Renal cortical epithelial cell (primary cell): ENCODE data around the gene MAPK1IP1L. TPM values are rescaled to one million over a fixed set of nuclear protein-coding genes. Genes with fewer than 3 reads are reported as not detected.

Experiments
- DNase-seq: peaks from one replicate; pipeline ENCODE4 v3.0.0-alpha.2; 2011; ENCODE audit warnings: low read depth
- total RNA-seq: library from RNA; depleted of rRNA; stranded (reverse); fragments of >200 nt; gene quantifications from 2 replicates; pipeline ENCODE4 v1.2.3, GENCODE V29; 2014

Gene MAPK1IP1L
- total RNA-seq, 1 donor from 2014 or later, result 39.3 TPM

- DNase-seq, result peak; percentile 40
Observed at GRCh38 chr14:55094292-55095157, 43.1 kb downstream of the MAPK1IP1L start.

GRCh38 chr14:55097881-55098560 is 46.6 kb downstream of the MAPK1IP1L start:
- DNase-seq, result peak; percentile 61

- DNase-seq, result no peak
Observed at GRCh38 chr14:55098561-55098898, 47.1 kb downstream of the MAPK1IP1L start.

GRCh38 chr14:55099756-55100155 is 48.3 kb downstream of the MAPK1IP1L start:
- no peak for DNase-seq

- no peak for DNase-seq
Observed at GRCh38 chr14:55101698-55102097, 50.3 kb downstream of the MAPK1IP1L start.

GRCh38 chr14:55102141-55102621 is 50.7 kb downstream of the MAPK1IP1L start:
- DNase-seq, result peak; percentile 98

GRCh38 chr14:55103005-55103640 is 51.7 kb downstream of the MAPK1IP1L start:
- peak; percentile 98 for DNase-seq

- DNase-seq, result no peak
Observed at GRCh38 chr14:55103971-55104954, 52.8 kb downstream of the MAPK1IP1L start.

- DNase-seq, result no peak
Observed at GRCh38 chr14:55105991-55106390, 54.5 kb downstream of the MAPK1IP1L start.

GRCh38 chr14:55107766-55108554 is 56.5 kb downstream of the MAPK1IP1L start:
- DNase-seq, result peak; percentile 95

- DNase-seq, result no peak
Observed at GRCh38 chr14:55109836-55110235, 58.4 kb downstream of the MAPK1IP1L start.

- DNase-seq, result no peak
Observed at GRCh38 chr14:55111122-55111708, 59.8 kb downstream of the MAPK1IP1L start.

- no peak for DNase-seq
Observed at GRCh38 chr14:55114720-55115119, 63.3 kb downstream of the MAPK1IP1L start.

- DNase-seq, result no peak
Observed at GRCh38 chr14:55115460-55115859, 64.0 kb downstream of the MAPK1IP1L start.

- DNase-seq, result no peak
Observed at GRCh38 chr14:55115861-55116245, 64.4 kb downstream of the MAPK1IP1L start.

GRCh38 chr14:55116246-55117030 is 65.0 kb downstream of the MAPK1IP1L start:
- DNase-seq, result peak; percentile 78

GRCh38 chr14:55117803-55118441 is 66.5 kb downstream of the MAPK1IP1L start:
- no peak for DNase-seq

GRCh38 chr14:55118761-55119160 is 67.3 kb downstream of the MAPK1IP1L start:
- no peak for DNase-seq
